ENCODE data around the gene ANP32A.

Gene ANP32A

DNA sequence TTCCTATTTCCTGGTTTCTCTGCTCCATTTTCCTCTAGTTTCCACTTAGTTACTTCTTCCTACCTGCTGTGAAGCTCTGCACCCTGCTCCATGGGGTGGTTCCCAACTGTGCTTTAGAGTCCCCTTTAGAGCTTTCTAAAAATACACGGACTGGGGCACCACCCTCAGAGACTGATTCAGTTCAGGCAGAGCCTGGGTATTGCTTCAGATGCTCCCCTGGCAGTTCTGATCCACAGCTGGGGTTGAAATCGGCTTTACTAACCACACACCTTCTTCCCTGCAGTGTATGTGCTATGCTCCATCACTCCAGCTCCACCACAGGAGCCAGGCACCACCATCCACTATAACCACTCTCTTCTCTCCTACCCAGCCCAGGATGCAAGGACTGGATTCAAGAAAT lies 12.6 kb downstream of the ANP32A start:
- no peak for DNase-seq (ENCODE audit: extremely low read depth, low read depth)
- no peak overlapping the region for H3K4me3 ChIP-seq (replicated peaks; ENCODE audit: low read depth, low read length)
- TF ChIP-seq, protein P1, sequence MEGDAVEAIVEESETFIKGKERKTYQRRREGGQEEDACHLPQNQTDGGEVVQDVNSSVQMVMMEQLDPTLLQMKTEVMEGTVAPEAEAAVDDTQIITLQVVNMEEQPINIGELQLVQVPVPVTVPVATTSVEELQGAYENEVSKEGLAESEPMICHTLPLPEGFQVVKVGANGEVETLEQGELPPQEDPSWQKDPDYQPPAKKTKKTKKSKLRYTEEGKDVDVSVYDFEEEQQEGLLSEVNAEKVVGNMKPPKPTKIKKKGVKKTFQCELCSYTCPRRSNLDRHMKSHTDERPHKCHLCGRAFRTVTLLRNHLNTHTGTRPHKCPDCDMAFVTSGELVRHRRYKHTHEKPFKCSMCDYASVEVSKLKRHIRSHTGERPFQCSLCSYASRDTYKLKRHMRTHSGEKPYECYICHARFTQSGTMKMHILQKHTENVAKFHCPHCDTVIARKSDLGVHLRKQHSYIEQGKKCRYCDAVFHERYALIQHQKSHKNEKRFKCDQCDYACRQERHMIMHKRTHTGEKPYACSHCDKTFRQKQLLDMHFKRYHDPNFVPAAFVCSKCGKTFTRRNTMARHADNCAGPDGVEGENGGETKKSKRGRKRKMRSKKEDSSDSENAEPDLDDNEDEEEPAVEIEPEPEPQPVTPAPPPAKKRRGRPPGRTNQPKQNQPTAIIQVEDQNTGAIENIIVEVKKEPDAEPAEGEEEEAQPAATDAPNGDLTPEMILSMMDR (IDR thresholded peaks at IDR 0.05; ENCODE audit: low read depth, low read length, missing control alignments), result no peak

DNA sequence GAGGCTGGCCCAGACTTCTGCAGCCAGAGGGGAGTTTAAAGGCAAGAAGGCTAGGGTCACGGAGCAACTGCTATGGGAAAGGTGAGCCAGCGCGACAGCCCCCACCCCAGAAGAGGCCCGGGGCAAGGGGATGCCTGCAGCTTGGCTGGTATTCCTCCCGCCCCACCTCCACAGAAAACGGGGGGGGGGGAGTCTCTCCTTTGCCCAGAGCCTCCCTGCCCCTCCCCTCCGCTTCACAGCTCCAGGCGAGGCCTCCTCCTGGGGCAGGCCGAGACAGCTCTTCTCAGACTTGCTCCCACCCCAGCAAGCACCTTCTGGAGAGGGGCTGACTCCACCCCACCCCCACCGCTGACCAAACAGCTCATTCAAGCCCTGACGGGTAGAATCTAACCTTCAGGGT lies 13.4 kb downstream of the ANP32A start:
- H3K4me3 ChIP-seq (replicated peaks; ENCODE audit: low read depth, low read length), result no peak overlapping the region
- no peak for DNase-seq (ENCODE audit: extremely low read depth, low read depth)
- TF ChIP-seq, protein P1 (IDR thresholded peaks at IDR 0.05; ENCODE audit: low read depth, low read length, missing control alignments), result no peak

GRCh38 chr15:68806220-68807060 lies 14.3 kb downstream of the ANP32A start:
- no peak overlapping the region for H3K4me3 ChIP-seq (replicated peaks; ENCODE audit: low read depth, low read length)
- no peak for DNase-seq (ENCODE audit: extremely low read depth, low read depth)
- TF ChIP-seq, protein P1 (IDR thresholded peaks at IDR 0.05; ENCODE audit: low read depth, low read length, missing control alignments), result no peak

GRCh38 chr15:68802373-68802772 lies 18.3 kb downstream of the ANP32A start:
- TF ChIP-seq, protein P1 (IDR thresholded peaks at IDR 0.05; ENCODE audit: low read depth, low read length, missing control alignments), result no peak
- no peak for DNase-seq (ENCODE audit: extremely low read depth, low read depth)
- H3K4me3 ChIP-seq (replicated peaks; ENCODE audit: low read depth, low read length), result no peak overlapping the region

- DNase-seq (ENCODE audit: extremely low read depth, low read depth), result no peak
- TF ChIP-seq, protein P1 (IDR thresholded peaks at IDR 0.05; ENCODE audit: low read depth, low read length, missing control alignments), result no peak
- no peak overlapping the region for H3K4me3 ChIP-seq (replicated peaks; ENCODE audit: low read depth, low read length)
These were observed 19.0 kb downstream of the ANP32A start for GRCh38 chr15:68801572-68802148.

DNA sequence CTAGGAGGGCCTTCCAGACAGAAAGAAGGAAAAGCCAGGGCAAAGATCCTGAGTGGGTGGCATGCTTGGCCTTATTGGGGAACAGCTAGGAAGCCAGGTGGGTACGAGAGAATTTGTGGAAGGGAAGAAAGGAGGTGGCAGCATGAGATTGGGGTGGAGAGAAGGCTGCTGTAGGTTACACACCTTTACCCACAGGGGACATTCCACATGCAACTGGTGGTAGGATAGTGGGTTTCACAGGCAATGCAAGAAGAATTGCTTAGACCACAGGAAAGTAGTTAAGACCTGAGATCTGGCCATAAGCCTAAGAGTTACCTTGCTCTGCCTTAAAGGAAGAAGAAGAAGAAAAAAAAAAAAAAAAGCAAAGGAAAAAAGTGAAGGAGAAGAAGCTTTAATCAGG lies 19.8 kb downstream of the ANP32A start:
- DNase-seq (ENCODE audit: extremely low read depth, low read depth), result no peak
- TF ChIP-seq, protein P1 (IDR thresholded peaks at IDR 0.05; ENCODE audit: low read depth, low read length, missing control alignments), result no peak
- no peak overlapping the region for H3K4me3 ChIP-seq (replicated peaks; ENCODE audit: low read depth, low read length)

Measured in HFF-Myc (cell line).